CD4-positive, alpha-beta T cell (primary cell): ENCODE measurements around the gene RASSF6. TPM values are rescaled to one million over a fixed set of nuclear protein-coding genes. Genes with fewer than 3 reads are reported as not detected.

Experiments used
- ATAC-seq: fragments of 200-7000 bp; cut with Tn5 transposase; one replicate; pipeline ENCODE4 v1.10.0; 2022; ENCODE audit warnings: mild to moderate bottlenecking; ENCODE audit not compliant: poor library complexity
- CTCF ChIA-PET: fragments of 350-600 bp; sonication (Branson Sonifier 250); formaldehyde crosslinking; loops from one replicate; lab custom pipeline; 2021; ENCODE audit warnings: antibody characterized with exemption, inconsistent platforms; lab: Charles Lee
- POLR2A ChIA-PET: fragments of 350-600 bp; sonication (Branson Sonifier 250); formaldehyde crosslinking; loops from one replicate; lab custom pipeline; 2021; ENCODE audit warnings: antibody characterized with exemption, inconsistent platforms; lab: Charles Lee
- DNase-seq, 14 experiments: peaks; one replicate each; pipeline ENCODE4 v3.0.0-alpha.2; 2013 to 2020; ENCODE audit warnings: mixed read lengths in 2 of 14
- H3K27ac ChIP-seq, 2 donors: one replicate each; pipeline versions ENCODE4 v1.5.1 to v1.7.0; 2013; ENCODE audit warnings: low read length in 2 of 2, low read depth in 1 of 2, mild to moderate bottlenecking in 1 of 2
- H3K27me3 ChIP-seq, 2 experiments: 1 replicate in 1 of 2; 2 replicates in 1 of 2; pipeline versions ENCODE4 v1.6.1 to v1.7.0; 2013; ENCODE audit warnings: low read length in 2 of 2, control low read depth in 1 of 2, mild to moderate bottlenecking in 1 of 2, moderate library complexity in 1 of 2; ENCODE audit not compliant: insufficient read depth in 2 of 2, control insufficient read depth in 1 of 2
- H3K36me3 ChIP-seq: one replicate; pipeline ENCODE4 v1.6.1; 2013; ENCODE audit warnings: low read length, control low read depth; ENCODE audit not compliant: insufficient read depth
- H3K4me1 ChIP-seq: one replicate; pipeline ENCODE4 v1.6.1; 2013; ENCODE audit warnings: low read length, control low read depth; ENCODE audit not compliant: insufficient read depth
- H3K4me3 ChIP-seq: one replicate; pipeline ENCODE4 v1.5.1; 2013; ENCODE audit warnings: mild to moderate bottlenecking, low read length, moderate library complexity
- H3K9me3 ChIP-seq, 2 experiments: 1 replicate in 1 of 2; 2 replicates in 1 of 2; pipeline versions ENCODE4 v1.6.1 to v1.7.0; 2013; ENCODE audit warnings: low read length in 2 of 2, mild to moderate bottlenecking in 2 of 2, control low read depth in 1 of 2, moderate library complexity in 1 of 2; ENCODE audit not compliant: control insufficient read depth in 1 of 2, insufficient read depth in 1 of 2
- H3K27ac Mint-ChIP-seq: one replicate; pipeline ENCODE4 v1.8.0; 2020; ENCODE audit warnings: mixed read lengths
- H3K27me3 Mint-ChIP-seq: one replicate; pipeline ENCODE4 v1.8.0; 2021; ENCODE audit warnings: mixed read lengths
- H3K36me3 Mint-ChIP-seq: one replicate; pipeline ENCODE4 v1.8.0; 2021; ENCODE audit warnings: low read depth, mixed read lengths
- H3K4me1 Mint-ChIP-seq: one replicate; pipeline ENCODE4 v1.8.0; 2021; ENCODE audit warnings: low read depth, mixed read lengths
- H3K4me3 Mint-ChIP-seq: one replicate; pipeline ENCODE4 v1.8.0; 2020; ENCODE audit warnings: mild to moderate bottlenecking, mixed read lengths
- H3K9me3 Mint-ChIP-seq: one replicate; pipeline ENCODE4 v1.8.0; 2020; ENCODE audit warnings: mixed read lengths
- intact Hi-C, 2 experiments: fragments of 100-400 bp; cut with DNase I in 1 of 2; cut with micrococcal nuclease in 1 of 2; formaldehyde crosslinking; loops; one replicate each; pipeline versions ENCODE4 v1.15.1 to v1.9.0; 2023 to 2025; cut with DNase I, micrococcal nuclease
- total RNA-seq, 174 experiments: library from RNA in 2 of 174; stranded (reverse) in 2 of 174; gene quantifications; one replicate each; pipeline ENCODE4 v1.2.3 and lab custom pipeline; 2021 to 2026
- TF ChIP-seq, protein P1 (sequence below): fragments of 200-600 bp; IDR thresholded peaks from one replicate; pipeline ENCODE4 v1.8.0; 2022; ENCODE audit warnings: antibody characterized with exemption, mild to moderate bottlenecking

The RASSF6 gene
- total RNA-seq, 2 experiments from 2014 or later, result 0.25 to 0.28 TPM

GRCh38 chr4:73603854-73604584 is 16.2 kb downstream of the RASSF6 start:
- ChIA-PET CTCF (no interaction called here), POLR2A (no interaction called here)
- no peaks in the 10 kb centered on the region for H3K27me3 ChIP-seq
- no peaks in the 10 kb centered on the region for H3K36me3 ChIP-seq
- ATAC-seq (no peak), DNase-seq (peak in 2 of 14 experiments; percentile 3 to 14)
- intact Hi-C loops, result no loop called here
- Mint-ChIP-seq H3K4me3 (no peak overlapping the region), H3K36me3 (no peaks in the 10 kb centered on the region), H3K9me3 (no peaks in the 10 kb centered on the region), H3K27me3 (no peaks in the 10 kb centered on the region), H3K27ac (no peak overlapping the region), H3K4me1 (peaks cover 21% of the 10 kb centered on the region)
- no peaks in the 10 kb centered on the region for H3K9me3 ChIP-seq
- TF ChIP-seq, protein P1, sequence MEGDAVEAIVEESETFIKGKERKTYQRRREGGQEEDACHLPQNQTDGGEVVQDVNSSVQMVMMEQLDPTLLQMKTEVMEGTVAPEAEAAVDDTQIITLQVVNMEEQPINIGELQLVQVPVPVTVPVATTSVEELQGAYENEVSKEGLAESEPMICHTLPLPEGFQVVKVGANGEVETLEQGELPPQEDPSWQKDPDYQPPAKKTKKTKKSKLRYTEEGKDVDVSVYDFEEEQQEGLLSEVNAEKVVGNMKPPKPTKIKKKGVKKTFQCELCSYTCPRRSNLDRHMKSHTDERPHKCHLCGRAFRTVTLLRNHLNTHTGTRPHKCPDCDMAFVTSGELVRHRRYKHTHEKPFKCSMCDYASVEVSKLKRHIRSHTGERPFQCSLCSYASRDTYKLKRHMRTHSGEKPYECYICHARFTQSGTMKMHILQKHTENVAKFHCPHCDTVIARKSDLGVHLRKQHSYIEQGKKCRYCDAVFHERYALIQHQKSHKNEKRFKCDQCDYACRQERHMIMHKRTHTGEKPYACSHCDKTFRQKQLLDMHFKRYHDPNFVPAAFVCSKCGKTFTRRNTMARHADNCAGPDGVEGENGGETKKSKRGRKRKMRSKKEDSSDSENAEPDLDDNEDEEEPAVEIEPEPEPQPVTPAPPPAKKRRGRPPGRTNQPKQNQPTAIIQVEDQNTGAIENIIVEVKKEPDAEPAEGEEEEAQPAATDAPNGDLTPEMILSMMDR, result no peak
- H3K27ac ChIP-seq, result no peak overlapping the region
- peaks cover 5% of the 10 kb centered on the region for H3K4me1 ChIP-seq
- H3K4me3 ChIP-seq, result no peak overlapping the region

DNA sequence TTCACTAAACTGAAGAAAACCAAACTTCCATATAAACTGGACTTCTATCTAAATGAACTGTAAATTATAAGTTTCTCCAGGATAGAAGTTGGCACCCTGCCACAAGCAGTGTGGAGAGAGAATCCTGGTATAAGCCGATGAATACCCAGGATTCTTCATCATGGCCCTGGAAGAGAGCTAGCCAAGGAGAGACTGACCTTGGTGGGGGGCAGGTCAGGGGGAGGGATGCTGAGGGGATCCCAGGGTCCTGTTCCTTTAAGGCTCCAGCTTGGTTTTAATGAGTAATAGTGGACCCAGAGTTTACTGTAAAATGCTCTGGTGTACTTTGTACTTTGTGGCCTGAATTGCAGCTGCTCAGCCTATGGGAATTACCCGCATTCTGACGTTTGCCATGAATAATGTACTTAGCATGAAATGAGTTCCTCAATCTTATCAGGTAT is 16.9 kb downstream of the RASSF6 start:
- ChIA-PET CTCF (no interaction called here), POLR2A (no interaction called here)
- Histone ChIP-seq H3K36me3 (no peaks in the 10 kb centered on the region), H3K27ac (no peak overlapping the region), H3K27me3 (no peaks in the 10 kb centered on the region), H3K4me1 (peaks cover 5% of the 10 kb centered on the region), H3K4me3 (no peak overlapping the region), H3K9me3 (no peaks in the 10 kb centered on the region)
- peaks cover 21% of the 10 kb centered on the region for H3K4me1 Mint-ChIP-seq
- intact Hi-C loops, result no loop called here
- ATAC-seq (no peak), DNase-seq (peak in 2 of 14 experiments; percentile 14 to 16)
- no peaks in the 10 kb centered on the region for H3K36me3 Mint-ChIP-seq
- no peak overlapping the region for H3K27ac Mint-ChIP-seq
- no peaks in the 10 kb centered on the region for H3K27me3 Mint-ChIP-seq
- TF ChIP-seq, protein P1, result no peak
- H3K9me3 Mint-ChIP-seq, result no peaks in the 10 kb centered on the region
- H3K4me3 Mint-ChIP-seq, result no peak overlapping the region

DNA sequence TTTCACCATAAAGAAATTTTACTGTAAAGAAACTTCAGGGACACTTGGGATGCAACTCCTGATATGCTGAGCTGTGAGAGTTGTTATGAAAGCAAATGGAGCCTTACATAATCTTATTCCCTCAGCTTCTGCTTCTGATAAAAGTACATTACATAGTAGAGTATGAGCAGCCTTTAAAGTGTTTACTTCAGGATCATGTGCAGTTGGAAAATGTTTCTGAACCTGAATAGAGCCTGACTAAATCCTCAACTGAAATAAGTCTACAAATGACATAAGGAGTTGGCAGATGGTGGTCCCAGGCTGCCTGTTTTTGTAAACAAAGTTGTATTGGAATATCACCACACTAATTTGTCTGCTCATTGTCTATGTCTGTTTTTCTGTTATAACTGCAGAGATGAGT is 19.3 kb downstream of the RASSF6 start:
- TF ChIP-seq, protein P1, result no peak
- DNase-seq, result no peak

More for the DNA sequence above, 19.3 kb downstream of the RASSF6 start:
- Mint-ChIP-seq H3K4me3 (no peak overlapping the region), H3K9me3 (no peaks in the 10 kb centered on the region), H3K27me3 (no peaks in the 10 kb centered on the region), H3K36me3 (no peaks in the 10 kb centered on the region), H3K4me1 (peaks cover 6% of the 10 kb centered on the region), H3K27ac (no peak overlapping the region)
- Histone ChIP-seq H3K27me3 (no peaks in the 10 kb centered on the region), H3K9me3 (no peaks in the 10 kb centered on the region), H3K4me1 (no peaks in the 10 kb centered on the region), H3K27ac (no peak overlapping the region), H3K36me3 (no peaks in the 10 kb centered on the region), H3K4me3 (no peak overlapping the region)
- CTCF ChIA-PET, result no interaction called here
- no peak for ATAC-seq
- POLR2A ChIA-PET, result no interaction called here
- intact Hi-C loops, result no loop called here
